Measurements from ENCODE around the gene PDIA4. TPM values are rescaled to one million over a fixed set of nuclear protein-coding genes. Genes with fewer than 3 reads are reported as not detected.
"Not testable (repeated sequence)": the region's sequence is repeated elsewhere in the genome, so short reads cannot be mapped to it uniquely, and the experiment has no call there.

The PDIA4 gene
- total RNA-seq, 1 donor from 2014 or later = 38.5 TPM

DNA sequence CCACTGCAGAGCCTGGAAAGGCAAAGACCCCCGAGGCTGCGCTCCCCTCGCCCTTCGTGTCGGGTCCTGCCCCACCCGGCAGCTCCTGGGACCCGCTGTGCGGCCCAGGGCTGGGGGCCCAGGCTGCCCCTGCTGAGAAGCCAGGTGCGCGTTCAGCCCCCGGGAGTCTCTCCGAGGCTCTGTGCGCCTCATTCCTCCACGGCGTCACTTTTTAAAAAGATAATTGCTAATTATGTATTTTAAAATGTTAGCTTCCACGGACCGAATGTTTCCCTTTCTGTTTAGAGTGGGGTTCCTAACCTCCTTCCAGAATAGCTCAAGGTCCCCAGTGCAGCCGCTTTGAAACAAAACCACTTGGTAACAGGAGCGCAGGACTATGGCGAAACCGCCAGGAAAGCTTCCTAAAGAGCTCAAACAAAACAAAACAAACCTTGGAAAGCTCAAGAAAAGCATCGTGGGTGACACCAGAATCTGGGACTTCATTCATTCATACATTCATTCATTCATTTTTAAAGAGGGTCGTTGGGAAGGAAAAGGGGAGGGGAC lies 45.6 kb downstream of the PDIA4 start:
- DNase-seq (ENCODE audit: low spot score) = no peak
- intact Hi-C loops (cut with DNase I) = no loop called here

DNA sequence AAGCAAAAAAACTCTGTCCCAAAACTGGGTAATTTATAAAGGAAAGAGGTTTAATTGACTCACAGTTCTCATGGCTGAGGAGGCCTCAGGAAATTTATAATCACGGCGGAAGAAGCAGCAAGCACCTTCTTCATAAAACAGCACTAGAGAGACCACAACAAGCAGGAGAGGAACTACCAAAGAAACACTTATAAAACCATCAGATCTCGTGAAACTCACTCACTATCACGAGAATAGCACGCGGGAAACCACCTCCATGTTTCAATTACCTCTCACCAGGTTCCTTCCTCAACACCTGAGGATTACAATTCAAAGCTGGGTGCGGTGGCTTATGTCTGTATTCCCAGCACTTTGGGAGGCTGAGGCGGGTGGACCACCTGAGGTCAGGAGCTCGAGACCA lies 48.5 kb downstream of the PDIA4 start:
- intact Hi-C loops (cut with DNase I) = no loop called here

DNA sequence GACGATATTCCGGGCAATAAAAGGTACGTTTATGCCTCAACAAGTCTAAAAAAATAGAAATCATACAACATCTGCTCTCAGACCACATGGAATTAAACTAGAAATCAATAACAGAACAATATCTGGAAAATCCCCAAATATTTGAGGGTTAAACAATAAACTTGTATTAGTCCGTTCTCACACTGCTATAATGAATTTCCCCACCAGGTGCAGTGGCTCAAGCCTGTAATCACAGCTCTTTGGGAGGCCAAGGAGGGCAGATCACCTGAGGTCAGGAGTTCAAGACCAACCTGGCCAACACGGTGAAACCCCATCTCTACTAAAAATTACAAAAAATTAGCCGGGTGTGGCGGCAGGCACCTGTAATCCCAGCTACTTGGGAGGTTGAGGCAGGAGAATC lies 49.2 kb downstream of the PDIA4 start:
- DNase-seq (ENCODE audit: low spot score); intact Hi-C loops (cut with DNase I): not testable (repeated sequence)

More for the DNA sequence above, 48.5 kb downstream of the PDIA4 start:
- no peak for DNase-seq (ENCODE audit: low spot score)

DNA sequence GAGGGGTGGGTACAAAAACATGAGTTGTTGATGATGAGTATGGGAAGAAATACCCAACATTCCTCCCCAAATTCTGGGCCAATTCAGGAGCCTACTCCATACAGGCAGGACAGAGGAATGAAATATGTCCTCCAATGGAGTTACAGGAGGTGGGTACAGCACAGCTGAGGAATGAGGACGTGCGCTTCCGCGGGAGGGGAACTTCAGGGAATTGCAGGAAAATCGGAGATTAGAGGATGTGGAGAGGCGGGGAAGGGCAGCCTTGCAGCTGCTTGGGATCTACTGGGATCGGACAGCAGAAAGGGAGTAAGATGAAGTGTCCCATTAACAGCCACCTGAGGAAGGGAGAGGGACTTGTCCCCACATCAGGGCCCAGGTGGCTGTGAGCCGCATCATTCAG lies 50.2 kb downstream of the PDIA4 start:
- DNase-seq (ENCODE audit: low spot score) = no peak

DNA sequence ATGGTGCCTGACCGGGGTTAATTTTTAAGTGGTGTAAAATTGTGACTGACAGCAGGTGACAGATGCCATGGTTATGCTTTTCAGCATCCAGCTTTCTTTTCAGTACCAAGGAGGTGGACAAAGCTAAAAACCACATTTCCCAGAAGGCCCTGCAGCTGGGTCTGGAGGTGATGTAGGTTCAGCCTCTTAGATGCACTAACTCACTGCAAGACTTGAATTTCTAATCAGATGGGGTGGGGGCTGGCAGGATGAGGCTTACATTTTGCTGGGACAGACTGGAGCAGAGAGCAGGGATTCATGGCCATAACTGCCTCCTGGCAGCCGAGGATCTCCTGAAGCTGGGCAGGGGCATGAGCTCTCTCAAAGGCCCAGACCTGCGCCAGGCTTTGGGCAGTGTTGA lies 52.4 kb downstream of the PDIA4 start:
- intact Hi-C loops (cut with DNase I) = no loop called here
- no peak for DNase-seq (ENCODE audit: low spot score)

More for the DNA sequence above, 50.2 kb downstream of the PDIA4 start:
- intact Hi-C loops (cut with DNase I) = no loop called here

DNA sequence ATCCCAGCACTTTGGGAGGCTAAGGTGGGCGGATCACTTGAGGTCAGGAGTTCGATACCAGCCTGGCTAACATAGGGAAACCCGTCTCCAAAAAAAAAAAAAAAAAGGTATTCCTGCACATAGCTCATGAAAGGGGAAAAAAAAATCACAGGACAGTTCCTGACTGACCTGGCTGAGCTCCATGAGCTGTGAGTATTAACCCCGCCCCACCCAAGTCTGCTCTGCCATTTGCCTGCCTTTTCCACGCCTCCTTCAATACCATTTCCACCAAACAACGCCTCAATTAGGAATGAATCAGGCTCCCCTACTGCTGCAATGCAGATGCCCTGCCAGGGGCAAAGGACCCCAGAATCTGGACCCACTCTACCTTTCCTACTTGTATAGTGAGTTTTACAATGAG lies 55.0 kb downstream of the PDIA4 start:
- DNase-seq (ENCODE audit: low spot score) = no peak
- intact Hi-C loops (cut with DNase I) = no loop called here

DNA sequence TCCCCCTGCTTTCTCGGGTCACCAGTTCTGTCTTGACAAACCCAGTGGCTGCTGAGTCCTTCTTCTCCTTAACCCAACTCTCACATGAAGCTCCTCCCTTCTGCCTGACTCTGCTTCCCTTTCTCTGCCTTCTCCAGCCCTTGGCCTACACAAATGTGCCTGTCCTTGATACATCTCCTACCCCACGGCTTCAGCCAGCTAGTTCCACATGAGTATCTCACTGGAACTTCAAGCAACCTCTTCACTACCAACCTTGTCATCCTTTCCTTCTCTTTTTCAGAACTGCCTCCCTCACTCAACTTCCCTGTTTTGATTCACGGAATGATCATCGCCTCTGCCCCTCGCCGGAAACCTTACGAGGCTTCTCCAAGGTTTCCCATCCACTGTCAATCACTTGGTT lies 55.9 kb downstream of the PDIA4 start:
- DNase-seq (ENCODE audit: low spot score) = no peak
- intact Hi-C loops (cut with DNase I) = no loop called here

DNA sequence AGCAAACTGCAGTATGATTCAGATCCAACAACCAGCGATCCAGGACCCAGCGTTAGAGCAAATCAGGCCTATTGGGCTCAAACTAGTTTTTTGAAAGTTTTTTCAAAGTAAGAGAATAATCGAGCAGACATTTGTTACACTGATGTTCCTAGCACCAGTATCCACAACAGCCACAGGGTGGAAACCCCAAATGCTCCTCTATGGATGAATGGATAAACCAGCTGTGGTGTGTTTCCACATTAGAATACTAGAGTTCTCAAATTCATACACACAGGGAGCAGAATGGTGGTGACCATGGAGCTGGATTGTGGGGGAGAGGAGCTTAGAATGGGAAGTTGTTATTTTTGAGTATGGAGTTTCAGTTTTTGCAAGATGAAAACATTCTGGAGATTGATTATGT lies 60.7 kb downstream of the PDIA4 start:
- peak; percentile 6 for DNase-seq (ENCODE audit: low spot score)
- intact Hi-C loops (cut with DNase I) = loop anchor here (10.0 kb wide), 1 partner anchor 263 kb away; no protein-coding TSS in a partner anchor

DNA sequence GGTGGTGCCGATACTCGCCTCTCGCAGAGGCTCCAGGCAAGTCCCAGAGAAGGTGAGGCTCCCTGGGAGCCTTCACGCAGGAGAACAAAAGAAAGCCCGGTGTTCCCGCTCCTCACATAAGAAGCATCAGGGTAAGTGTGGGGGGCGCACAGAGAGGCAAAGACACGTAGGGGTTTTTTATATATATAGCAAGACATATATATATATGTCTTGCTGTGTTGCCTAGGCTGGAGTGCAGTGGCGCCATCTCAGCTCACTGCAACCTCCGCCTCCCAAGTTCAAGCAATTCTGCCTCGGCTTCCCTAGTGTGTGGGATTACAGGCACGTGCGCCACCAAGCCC lies 61.3 kb downstream of the PDIA4 start:
- no peak for DNase-seq (ENCODE audit: low spot score)
- intact Hi-C loops (cut with DNase I) = loop anchor here (10.0 kb wide), 1 partner anchor 262 kb away; no protein-coding TSS in a partner anchor

DNA sequence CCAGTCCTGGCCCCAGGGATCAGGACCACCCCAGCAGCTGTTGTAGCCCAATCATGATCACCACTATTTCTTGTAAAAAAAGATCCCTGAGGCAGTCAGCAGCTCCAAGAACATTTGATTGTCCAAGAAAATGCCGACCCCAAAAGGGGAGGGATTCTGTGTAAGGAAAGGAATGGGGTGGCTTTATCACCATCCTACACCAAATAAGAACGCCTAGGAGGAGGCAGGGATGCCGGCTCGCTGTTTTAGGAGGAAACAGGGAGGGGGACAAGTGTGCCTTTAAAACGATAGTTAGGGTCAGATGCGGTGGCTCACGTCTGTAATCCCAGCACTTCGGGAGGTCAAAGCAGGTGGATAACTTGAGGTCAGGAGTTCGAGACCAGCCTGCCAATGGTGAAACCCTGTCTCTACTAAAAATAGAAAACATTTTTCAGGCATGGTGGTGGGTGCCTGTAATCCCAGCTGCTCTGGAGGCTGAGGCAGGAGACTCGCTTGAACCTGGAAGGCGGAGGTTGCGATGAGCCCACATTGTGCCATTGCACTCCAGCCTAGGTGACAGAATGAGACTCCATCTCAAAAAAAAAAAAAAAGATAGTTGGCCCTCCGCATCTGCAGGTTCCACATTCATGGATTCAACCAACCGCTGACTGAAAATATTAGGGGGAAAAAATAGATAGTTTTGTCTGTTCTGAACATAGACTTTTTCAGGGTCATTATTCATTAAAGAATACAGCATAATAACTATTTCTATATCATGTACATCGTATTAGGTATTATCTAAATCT lies 63.6 kb downstream of the PDIA4 start:
- intact Hi-C loops (cut with DNase I) = loop anchor here (2.0 to 10.0 kb wide), 4 partner anchors 20 to 462 kb away; no protein-coding TSS in a partner anchor
- DNase-seq (ENCODE audit: low spot score) = no peak

DNA sequence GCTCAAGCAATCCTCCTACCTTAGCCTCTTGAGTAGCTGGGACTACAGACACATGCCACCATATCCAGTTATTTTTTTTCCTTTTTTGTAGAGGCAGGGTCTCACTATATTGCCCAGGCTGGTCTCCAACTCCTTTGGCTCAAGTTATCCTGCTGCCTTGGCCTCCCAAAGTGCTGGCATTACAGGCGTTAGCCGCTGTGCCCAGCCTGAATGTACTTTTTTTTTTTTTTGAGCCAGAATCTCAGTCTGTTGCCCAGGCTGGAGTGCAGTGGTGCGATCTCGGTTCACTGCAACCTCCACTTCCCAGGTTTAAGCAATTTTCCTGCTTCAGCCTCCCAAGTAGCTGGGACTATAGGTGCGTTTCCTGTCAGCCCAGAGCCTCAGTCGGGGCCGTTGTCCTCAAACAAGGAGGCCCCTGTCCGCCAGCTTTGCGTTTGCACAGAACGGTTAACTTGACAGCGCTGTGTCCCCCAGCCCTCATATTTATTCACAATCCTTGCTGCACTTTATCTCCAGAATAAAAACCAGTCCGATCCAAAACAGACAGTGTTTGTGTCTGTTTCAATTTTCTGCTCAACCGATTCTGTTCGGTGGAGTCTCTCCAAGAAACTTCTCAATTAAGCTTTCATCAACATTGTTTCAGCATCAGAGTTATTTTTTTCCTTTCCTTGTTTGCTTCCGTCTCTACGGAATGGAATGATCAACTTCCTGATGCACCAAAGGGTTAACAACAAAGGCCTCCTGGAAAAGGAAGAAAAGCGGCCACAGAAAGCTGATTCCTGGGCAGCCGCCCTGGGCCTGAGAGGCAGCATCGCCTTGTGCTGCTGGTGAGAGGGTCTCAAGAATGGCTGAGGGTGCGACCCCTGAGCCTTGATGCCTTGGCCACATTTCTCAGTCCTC lies 64.5 kb downstream of the PDIA4 start:
- DNase-seq (ENCODE audit: low spot score) = no peak

DNA sequence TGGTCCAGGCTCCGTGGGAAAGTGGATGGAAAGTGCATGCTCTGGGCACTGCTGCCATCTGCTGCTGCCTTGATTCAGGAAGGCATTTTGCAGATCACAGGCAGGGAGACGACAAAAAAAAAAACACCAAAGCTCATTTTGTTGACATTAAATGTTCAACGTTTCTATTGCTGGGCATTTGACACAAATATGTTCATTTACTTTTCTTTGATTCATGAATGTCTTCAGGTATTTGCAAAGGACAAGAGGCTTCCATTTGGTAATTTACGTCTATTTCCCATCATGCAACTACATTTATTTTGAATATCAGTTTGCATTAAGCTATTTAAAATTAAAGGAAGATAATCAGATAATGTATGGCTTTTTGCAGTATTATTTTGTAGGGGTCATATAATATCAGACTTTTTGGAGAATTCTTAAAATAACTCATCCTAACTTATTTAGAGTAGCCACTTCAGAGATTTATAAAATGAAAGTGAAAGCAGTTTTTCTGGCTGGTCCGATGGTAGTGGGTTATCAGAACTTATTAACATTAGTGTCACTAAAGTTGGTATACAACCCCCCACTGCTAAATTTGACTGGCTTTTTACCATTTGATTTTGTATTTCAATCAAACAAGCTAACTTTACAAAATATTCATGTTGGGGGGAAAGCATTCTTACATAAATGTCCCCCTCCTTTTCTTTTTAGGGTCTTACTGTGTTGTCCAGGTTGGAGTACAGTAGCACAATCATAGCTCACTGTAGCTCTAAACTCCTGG lies 65.3 kb downstream of the PDIA4 start:
- intact Hi-C loops (cut with DNase I) = loop anchor here (2.0 to 10.0 kb wide), 4 partner anchors 106 to 461 kb away; no protein-coding TSS in a partner anchor
- DNase-seq (ENCODE audit: low spot score) = no peak

More for the DNA sequence above, 64.5 kb downstream of the PDIA4 start:
- intact Hi-C loops (cut with DNase I) = loop anchor here (2.0 to 10.0 kb wide), 5 partner anchors 21 to 462 kb away; no protein-coding TSS in a partner anchor

DNA sequence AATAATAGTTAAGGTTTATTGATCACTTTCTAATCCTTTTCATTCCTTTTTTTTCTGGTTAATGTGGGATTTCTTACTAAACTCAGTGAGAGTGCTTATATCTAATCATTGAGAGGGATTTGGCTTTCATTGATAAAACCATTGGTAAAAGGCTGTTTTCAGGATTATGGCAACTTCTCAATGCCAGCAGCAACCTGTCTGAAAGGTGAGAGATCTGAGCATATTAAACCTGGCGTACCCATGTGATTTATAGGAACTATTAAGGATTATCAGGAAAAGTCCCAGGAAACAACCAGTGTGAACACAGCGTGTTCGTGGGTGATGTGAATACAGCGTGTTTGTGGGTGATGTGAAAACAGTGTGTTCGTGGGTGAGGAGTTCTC lies 65.9 kb downstream of the PDIA4 start:
- intact Hi-C loops (cut with DNase I) = loop anchor here (2.0 to 10.0 kb wide), 4 partner anchors 105 to 460 kb away; no protein-coding TSS in a partner anchor
- no peak for DNase-seq (ENCODE audit: low spot score)

DNA sequence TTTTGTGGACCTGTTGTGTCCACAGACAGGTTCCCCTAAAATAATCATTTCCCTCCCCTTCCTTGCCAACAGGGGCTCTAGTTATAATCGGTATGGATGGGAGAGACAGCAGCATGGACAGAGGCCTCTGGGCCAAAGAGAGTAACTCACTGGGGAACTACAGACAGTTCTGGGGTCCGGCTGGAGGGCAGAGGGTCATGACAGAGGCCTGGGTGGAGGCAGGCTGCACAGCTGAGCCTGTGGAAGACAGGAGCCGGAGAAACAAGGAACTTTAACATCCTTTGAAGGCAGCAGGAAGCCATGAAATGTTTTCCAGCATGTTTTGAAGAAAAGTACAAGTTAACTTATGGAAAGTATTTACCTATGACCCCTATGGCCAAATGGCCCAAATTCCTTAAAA lies 68.6 kb downstream of the PDIA4 start:
- intact Hi-C loops (cut with DNase I) = loop anchor here (5.0 to 10.0 kb wide), 3 partner anchors 102 to 457 kb away; no protein-coding TSS in a partner anchor
- DNase-seq (ENCODE audit: low spot score) = peak; percentile 7

DNA sequence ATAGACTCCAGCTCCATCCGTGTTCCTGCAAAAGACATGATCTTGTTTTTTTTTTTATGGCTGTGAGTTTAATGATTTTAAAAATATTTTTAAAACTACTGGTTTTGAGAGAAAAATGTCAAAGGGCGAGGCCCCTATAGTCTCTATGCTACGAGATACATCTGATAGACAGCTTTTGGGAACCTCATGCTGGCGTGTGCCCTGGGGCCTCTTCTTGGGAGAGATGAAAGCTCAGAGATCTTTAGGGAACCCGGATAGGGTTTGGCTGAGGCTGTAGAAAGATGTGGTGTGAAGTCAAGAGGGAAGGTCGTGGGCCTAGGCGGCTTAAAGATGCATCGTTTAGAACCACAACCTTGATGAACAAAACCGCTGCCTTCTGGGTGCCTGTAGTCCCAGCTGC lies 70.2 kb downstream of the PDIA4 start:
- peak; percentile 49 for DNase-seq (ENCODE audit: low spot score)
- intact Hi-C loops (cut with DNase I) = no loop called here

DNA sequence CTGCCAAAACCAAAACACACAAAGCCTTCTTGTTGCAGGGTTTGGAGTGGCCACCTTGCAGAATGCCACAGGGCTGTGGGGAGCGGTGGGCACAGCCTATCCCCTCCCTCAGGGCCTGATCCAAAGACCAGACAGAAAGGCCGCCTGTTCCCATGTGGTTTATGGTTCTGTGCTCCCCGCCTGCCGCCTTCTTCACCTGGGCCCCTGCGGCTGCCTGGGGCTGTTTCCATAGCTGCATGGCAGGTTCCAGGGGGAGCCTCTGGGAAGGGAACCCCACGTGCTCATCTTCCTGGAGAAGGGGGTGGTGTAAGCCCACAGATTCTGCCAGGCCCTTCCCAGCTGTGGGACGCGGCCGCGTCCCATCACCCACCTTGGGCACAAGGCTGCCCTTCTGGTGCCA lies 73.5 kb downstream of the PDIA4 start:
- DNase-seq (ENCODE audit: low spot score) = peak; percentile 66
- intact Hi-C loops (cut with DNase I) = no loop called here

DNA sequence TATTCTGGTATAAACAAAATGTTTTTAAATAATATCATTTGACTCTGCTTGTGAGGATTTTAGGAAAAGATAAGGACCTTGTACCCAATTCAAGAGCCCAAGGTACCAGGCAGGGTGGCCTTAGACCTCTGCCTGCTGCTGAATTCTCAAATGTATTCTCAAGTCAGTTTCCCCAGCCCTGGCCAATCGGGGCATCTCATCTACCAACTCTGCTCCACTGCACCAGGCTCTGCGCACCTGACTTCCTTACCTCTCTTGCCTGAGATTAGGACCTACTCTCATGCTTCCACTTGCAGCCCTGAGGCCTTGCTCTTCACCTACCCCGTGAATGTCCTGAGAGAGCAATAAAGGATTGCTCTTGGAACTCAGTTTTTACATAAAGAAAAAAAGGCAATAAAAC lies 74.6 kb downstream of the PDIA4 start:
- intact Hi-C loops (cut with DNase I) = no loop called here
- DNase-seq (ENCODE audit: low spot score) = peak; percentile 55

Data from cardiac septum (tissue), 1 donor.